HG03108 (cell line): ENCODE data around the gene BBS5.
"Not testable (repeated sequence)": the region's sequence is repeated elsewhere in the genome, so short reads cannot be mapped to it uniquely, and the experiment has no call there.

Experiments used
- ATAC-seq: cut with Tn5 transposase; IDR thresholded peaks from one replicate; pipeline ENCODE4 v1.9.1; 2021; ENCODE audit warnings: moderate library complexity; ENCODE audit not compliant: unreplicated experiment

Gene BBS5

DNA sequence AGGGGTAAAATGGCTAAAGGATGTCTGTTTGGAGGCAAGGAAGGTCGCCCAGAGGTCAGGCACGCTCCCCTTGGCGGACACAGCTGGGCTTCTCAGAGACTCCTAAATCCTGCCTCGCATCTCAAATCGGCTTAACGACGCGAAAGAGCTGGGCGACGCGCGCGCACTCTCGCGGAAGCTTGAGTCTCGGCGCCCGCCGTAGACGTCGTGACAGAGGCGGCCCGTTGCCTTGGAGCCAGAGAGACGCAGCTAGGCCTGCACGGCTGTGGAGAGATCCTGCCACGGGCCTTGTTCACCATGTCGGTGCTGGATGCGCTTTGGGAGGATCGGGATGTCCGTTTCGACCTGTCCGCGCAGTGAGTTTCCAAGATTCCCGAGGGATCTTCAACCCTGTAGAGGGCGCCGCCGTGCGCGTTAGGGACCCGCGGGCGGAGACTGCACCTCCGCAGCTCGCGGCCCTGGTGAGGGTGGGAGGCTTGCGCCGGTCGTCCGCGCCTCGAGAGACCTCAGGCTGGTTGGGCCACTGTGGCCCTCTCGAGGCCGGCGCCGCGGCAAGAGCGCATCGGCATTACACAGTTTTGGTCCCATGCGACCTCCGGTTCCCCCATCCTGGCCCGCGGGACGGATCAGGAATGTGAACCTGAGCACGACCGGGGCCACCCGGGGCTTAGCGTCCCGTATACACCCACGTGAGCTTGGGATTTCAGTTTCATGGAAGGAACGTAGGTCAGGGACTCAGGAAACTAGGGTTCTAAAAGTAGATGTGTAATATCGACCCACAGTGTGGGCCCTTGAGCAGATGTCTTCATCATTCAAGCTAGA is at the start of gene BBS5:
BBS5 (plus strand) TSS at position 238 of the 822 bp plus-strand sequence; CDS start at position 298, 60 bp downstream.
- peak; percentile 90 for ATAC-seq

DNA sequence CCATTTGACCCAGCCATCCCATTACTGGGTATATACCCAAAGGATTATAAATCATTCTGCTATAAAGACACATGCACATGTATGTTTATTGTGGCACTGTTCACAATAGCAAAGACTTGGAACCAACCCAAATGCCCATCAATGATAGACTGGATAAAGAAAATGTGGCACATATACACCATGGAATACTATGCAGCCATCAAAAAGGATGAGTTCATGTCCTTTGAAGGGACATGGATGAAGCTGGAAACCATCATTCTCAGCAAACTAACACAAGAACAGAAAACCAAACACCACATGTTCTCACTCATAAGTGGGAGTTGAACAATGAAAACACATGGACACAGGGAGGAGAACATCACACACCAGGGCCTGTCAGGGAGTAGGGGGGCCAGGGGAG is 47.5 kb upstream of the BBS5 start:
- ATAC-seq: not testable (repeated sequence)

DNA sequence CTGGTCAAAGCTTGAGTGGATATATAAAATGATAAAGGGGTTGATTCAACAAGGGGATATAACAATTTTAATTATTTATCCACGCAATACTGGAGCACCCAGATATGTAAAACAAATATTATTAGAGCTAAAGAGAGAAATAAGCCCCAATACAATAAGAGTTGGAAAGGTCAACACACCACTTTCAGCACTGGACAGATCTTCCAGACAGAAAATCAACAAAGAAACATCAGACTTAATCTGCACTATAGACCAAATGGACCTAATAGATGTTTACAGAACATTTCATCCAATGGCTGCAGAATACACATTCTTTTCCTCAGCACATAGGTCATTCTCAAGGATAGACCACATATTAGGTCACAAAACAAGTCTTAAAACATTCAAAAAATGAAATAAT is 45.1 kb upstream of the BBS5 start:
- not testable (repeated sequence) for ATAC-seq

DNA sequence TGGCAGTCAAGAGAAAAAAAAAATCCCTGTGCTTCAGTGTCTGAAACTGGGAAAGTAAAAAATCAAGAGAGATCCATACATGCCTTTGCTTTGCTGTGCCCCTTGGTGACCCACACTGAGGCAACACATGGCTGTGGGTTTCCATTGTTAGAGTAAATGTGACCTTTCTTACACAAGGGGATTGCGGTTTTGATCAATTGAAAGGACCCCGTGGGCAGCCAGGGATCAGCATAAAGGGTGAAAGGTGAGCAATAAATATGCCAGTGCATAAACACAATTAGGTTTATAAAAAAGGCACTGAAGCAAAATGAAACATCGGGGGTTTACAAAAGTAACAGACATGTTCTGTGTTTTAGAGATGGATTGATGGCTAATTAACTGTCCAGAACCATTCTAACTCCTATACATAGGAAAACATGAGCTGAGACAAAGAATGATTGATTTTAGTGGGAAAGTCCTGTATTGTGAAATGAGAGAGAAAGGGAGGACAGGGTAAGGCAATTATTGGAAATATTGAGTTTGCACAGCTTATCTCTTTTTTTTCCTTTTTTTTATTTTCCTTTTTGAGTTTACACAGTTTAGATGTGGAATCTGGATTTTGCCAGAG is 40.7 kb upstream of the BBS5 start:
- no peak for ATAC-seq

DNA sequence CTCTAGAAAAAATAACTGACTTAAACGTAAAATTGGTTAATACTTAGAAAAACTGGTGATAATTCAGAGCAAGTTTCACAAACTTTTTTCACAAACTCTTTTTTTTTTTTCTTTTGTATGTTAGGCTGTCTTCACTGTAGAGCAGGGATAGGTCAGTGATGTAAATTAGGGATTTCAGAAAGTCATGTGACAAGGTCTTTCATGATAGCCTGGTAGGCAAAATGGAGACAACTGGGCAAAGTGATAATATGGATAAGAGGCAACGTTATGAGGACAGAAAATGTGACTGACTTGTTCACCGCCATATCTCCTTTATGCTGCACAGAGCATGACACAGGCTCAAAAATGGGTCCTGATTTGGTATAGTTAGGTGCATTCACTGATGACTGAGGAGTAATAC is 39.4 kb upstream of the BBS5 start:
- no peak for ATAC-seq

DNA sequence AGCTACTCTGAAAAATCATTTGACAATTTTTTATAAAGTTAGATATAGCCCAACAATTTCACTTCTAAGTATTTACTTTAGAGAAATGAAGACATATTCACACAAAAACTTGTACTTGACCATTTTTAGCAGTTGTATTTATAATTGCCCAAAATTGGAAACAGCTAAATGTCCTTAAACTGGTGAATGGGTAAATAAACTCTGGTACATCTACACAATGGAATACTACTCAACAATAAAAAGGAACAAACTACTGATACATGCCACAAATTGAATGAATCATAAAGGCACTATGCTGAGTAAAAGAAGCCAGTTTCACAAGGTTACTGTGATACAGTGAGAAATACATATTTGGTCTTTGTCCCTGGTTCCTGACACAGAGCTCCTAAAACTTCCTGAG is 32.8 kb upstream of the BBS5 start:
- no peak for ATAC-seq

DNA sequence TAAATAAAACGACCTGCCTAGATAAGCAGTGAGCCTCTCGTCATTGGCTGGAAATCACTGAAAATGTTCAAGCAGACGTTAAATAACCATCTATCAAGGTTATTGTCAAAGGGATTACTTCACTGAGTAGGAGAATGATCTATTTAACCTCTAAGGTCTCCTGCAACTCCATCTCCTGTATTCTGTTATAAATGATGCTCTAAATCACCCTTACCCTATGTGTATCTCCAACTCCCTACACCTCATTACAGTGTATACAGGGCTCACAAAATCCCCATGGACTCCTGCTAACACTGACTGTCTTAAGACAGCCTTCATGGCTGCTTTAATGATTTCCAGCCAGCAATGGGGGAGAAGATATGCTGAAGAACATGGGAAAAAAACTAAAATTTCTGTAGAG is 31.0 kb upstream of the BBS5 start:
- ATAC-seq: no peak

DNA sequence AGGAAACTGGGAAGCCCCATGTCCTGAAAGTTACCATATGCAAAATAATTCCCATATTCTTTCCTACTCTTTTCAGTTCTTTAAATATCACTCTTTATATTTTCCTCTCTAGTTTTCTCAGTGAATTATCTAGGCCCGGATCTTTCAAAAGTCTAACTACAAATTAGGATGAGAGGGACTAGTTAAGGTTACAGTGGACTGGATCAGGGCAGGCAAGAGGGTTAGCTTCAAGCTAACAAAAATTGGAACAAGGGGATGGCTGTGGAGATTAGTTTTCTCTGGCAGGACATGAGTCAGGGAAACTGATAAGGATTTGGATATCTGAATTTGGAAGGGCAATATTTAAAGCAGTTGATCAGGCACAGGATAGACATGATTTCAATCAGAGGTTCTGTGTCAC is 30.4 kb upstream of the BBS5 start:
- ATAC-seq: no peak

DNA sequence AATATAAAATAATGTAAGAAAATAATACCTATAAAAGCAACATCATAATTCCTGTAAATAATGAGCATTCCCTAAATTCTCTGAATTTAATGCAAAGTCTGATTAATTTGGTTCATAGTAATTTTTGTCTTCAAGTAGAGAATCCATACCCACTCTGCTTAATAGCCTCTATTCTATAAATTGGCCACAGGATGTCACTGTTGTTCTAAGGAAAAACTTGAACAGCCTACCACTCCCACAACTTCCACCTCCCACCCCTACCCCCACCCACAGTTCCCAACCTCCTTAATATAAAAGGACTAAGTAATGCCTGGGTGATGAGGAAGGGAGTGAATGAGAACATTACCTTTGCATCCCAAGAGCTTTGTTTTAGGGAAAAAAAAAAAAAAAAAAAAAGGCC is 27.2 kb upstream of the BBS5 start:
- no peak for ATAC-seq

DNA sequence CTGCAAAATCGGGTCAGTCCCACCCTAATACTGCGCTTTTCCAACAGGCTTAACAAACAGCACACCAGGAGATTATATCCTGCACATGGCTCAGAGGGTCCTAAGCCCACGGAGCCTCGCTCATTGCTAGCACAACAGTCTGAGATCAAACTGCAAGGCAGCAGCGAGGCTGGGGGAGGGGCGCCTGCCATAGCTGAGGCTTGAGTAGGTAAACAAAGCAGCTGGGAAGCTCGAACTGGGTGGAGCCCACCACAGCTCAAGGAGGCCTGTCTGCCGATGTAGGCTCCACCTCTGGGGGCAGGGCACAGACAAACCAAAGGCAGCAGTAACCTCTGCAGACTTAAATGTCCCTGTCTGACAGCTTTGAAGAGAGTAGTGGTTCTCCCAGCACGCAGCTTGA is 26.2 kb upstream of the BBS5 start:
- not testable (repeated sequence) for ATAC-seq

DNA sequence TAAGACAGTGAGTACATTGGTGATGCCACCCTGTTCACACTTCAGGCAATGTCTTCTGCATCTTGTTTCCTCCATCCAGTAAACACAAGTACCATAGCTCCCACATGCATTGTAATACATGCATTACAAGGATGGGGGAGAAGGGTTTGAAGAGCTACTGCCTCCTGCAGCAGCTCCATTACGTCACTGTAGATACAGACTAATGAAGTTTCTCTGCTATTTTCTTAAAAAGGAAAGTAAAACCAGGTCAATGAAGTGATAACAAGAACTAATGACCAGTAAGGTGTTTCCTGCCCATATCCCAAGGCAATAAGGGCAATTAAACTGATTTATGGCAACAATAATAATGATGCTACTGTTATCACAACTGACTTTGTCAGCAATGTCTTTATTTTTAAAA is 18.2 kb upstream of the BBS5 start:
- no peak for ATAC-seq

DNA sequence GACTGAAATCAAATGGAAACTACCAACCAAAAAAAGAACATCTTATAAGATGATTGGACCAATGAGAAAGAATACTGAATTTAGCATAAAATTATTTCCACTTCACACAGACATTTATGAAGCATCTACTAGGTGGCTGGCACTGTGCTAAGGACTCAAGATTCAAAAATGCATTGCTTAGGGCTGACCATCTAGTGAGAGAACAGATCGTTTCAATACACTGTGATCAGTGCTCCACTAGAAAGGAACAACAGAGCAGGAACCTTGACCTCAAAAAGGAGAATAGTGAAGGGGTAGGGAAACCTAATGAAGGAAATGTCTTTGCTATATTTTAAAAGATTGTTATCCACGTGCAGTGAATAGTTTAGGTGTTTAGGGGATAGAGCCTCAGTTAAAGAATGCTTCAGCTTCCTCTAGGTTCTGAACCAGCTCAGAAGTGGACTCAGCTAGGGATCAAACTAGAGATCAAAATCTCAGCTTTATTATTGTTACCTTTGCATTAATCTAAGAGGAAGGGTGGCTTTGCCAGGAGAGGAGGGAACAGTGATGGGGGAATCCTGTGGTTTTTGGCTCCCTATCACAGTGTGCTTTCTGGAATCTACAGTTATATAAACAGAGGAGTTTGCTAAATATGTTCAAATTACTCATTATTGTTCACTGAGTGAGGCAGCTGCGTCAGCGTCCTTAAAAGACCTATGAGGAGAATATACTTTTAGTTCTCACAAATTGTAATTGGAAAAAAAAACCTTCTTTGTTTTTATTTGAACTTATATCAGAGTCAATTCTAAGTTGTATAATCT is 16.2 kb upstream of the BBS5 start:
- no peak for ATAC-seq

DNA sequence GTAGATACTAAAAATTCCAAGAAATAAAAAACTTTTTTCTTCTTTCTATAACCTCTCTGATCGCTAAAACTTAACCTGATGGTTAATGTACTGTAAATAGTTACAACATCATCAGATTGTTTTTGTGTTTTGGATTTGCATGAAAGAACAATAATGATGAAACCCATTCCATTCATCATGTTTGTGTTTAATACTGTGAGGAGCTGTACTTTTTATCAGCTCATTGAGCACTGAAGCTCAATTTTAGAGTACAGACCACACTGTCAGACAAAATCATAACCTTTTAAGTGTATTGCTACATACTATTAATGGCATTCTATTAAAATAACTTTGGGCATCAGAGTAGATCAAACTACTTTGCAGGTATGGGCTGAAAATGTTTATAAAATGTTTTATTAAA is 14.8 kb upstream of the BBS5 start:
- ATAC-seq: no peak

DNA sequence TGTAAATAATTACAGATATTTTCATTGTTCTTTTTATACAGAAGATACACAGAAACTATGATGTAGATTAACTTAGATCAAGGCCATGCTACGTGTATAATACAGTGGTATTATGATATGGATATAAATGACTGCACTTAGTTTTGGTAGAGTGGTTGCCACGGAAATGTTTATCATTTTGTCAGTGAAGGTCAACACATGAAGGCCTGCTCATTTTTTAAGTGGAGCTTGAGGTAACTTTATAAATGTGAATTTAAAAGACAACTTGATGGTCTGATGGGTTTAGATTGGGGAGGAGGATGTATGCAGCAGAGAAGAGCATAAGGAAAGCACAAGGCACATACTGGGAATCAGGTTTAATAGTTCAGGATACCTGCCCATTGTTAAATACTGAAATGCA is 14.4 kb upstream of the BBS5 start:
- no peak for ATAC-seq

DNA sequence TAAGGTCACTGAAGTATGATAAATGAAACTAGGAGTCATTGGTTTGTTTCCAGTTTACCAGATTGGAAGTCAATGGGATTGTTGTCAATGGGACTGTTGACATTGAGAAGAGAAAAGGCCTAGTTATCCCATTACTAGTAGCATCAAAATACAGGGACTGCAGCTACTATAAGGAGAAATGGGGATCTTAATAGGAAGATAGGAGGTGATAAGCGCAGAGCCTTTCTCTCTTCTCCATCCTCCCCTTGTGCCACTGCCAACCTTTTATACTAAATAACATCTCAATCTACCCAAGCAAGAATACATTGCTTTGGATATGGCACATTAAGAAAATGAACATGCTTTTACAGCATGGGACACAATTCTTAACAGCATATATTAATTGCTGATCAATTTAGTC is 10.5 kb upstream of the BBS5 start:
- ATAC-seq: no peak

DNA sequence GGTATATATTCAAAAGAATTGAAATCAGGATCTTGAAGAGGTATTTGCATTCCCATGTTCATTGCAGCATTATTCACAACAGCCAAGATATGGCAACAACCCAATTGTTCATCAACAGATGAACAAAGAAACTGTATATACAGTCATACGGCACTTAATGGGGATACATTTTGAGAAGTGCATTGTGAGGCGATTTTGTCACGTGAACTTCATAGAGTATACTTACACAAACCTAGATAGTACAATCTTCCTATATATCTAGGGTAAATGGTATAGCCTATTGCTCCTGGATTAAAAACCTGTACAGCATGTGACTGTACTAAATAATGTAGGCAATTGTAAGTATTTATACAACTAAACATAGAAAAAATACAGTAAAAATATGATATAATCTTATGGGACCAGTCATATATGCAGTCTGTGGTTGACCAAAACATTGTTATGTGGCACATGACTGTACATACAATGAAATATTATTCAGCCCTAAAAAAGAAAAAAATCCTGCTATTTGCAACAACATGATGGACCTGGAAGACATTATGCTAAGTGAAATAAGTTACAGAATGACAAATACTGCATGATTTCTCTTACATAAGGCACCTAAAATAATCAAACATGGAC is 9.2 kb upstream of the BBS5 start:
- no peak for ATAC-seq

DNA sequence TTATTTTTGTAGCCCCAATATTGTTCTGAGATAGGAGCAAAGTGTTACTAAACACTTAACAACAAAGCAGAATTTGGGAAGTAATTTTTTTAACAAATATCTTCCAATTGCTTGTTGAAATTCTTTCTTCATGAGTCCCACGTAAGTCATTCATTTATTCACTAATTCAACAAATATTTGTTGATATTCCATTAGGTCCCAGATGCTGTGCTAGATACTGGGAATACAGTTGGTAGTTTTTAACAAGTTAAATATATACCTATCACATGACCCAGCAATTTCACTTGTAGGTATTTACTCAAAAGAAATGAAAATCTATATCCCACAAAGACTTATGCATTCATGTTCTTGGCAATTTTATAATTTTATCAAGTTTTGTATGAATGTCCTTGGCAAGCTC is 7.0 kb upstream of the BBS5 start:
- no peak for ATAC-seq

DNA sequence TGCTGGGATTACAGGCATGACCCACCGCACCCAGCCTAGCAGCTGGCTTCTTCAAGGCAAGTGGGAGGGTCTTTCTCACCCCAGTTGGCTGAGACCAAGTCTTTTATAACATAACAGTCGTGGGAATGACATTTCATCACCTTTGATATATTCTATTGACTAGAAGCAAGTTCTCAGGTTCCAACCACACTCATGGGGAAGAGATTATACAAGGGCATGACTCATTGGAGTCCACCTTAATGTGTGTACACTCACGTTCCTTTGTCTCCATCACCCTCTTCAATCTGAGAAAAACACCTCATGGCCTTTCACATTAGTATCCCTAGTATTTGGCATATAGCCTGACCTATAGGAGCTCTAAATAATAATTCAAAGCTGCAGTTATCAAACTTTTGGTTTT is 2.8 kb upstream of the BBS5 start:
- ATAC-seq: no peak

DNA sequence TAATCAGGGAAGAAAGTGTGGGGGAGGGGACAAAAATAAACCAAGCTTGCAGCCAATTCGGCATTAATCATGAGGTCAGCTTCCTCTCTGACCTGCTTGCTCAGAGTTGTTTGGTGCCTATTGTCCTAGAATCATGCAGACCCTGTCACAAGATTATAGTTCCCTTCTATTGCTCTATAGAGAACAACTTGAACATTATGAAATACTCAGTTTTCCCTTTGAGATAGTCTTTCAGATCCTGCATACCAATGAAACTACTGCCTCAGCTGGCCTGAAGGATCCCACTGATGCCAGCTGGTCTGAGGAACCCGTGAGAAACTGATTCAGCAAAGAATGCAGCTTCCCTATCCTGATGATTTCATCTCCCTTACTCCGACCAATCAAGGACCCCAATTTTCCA is 955 bp upstream of the BBS5 start:
- no peak for ATAC-seq

DNA sequence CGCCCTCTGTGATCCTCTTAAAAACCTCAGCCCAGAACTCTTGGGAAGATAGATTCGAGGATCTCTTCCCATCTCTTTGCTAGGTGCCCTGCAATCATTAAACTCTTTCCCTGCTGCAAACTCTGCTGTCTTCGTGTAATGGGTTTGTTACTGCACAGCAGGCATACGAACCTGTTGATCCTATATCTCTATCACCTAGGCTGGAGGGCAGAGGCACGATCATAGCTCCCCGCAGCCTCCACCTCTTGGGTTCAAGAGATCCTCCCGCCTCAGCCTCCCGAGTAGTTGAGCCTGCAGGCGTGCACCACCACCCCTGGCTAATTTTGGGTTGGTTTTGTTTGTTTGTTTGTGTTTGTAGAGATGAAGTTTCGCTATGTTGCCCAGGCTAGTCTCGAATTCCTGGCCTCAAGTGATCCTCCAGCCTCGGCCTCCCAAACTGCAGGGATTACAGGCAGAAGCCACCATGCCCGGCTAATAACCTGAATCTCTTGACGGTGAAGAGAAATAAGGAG is 493 bp upstream of the BBS5 start:
- no peak for ATAC-seq

DNA sequence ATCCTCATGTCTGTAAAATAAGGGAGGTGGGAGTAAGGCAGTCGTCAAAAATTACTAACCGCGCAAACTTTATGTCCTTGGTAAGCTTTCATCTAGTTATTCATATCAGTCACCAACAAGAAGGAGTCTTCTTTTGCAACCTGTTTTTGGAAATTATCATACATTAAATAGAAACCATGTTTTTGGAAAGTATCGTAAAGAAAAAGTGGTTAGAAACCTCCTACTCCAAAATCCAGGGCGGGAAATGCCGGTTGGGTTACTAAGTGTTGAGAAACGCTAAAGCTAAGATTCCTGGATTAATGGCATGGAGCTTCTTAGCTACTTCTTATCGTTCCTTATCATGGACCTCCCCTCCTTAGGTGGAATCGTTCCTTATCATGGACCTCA is 778 bp downstream of the BBS5 start:
- no peak for ATAC-seq
